8988T (cell line): ENCODE data around the gene ANKRD31.

Experiments
- DNase-seq: peaks from one replicate; pipeline ENCODE4 v3.0.0; 2011

ANKRD31 gene

DNA sequence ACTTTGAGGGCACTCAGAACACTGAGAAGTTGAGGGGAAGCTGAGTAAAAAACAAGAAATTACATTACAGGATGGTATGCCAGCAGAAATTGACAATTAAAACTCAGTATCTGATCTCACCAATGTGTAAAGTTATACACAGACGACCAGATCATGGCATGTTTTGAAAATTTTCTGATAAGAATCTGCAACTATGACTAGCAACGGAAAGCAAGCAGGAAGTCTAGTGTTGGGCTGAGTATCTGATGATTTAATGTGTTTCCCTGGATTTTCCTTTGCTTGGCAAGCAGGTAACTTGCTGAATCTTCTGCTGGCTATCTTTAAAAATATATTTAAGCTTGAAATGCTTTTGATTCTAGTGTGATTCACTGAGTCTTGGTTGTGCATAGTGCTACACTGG is 179.1 kb downstream of the ANKRD31 start:
- DNase-seq: no peak

DNA sequence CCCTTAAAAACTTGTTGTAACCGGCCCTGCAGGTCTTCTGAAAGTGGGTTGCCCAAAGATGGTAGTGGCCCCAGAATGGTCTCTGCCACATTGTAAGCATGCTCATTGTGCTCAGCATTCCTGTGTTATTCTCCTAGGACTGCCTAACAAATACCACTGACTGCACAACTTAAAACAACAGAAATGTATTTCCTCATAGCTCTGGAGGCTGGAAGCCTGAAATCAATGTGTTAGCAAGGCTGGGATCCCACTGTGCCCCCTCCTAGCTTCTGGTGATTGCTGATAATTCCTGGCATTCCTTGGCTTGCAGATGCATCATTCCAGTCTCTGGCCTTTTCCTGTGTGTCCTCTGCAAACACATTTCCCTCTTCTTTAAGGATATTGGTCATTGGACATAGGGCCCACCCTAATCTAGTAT is 180.9 kb downstream of the ANKRD31 start:
- peak; percentile 41 for DNase-seq

DNA sequence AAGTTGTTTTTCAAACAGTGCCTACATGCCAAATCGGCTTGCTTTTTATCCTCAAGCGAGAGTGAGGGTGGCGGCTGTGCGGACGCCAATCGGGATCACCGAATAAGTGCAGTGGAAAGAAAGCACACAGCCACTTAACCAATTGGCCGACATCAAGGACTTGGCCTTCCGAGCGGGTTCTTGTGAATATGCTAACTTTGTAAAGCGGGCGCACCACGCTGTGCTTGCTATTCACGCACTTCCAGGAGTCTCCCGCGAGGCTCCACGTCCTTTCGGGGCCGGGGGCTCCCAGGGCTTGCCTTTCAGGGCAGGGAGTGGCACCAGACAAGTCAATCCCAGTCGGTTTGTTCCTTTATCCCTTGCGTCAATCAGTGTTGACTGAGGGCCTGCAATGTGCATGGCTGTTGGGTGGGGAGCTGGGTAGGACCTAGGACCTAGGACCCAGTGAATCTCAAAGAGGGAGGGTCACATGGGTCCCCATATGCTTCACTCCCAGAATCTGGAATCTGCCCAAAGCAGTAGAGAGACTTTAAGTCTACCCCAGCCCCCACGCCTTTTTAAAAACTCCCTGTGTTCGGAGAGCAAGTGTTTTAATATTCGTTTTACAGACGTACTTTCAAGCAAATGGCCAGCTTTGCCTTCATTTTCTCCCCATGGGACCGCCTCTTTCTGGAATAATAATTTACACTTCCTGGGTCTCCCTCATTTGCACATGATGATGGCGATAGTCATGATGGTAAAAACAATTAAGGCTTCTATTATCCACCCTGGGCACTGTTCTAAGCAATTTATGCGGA is 182.3 kb downstream of the ANKRD31 start:
- no peak for DNase-seq

DNA sequence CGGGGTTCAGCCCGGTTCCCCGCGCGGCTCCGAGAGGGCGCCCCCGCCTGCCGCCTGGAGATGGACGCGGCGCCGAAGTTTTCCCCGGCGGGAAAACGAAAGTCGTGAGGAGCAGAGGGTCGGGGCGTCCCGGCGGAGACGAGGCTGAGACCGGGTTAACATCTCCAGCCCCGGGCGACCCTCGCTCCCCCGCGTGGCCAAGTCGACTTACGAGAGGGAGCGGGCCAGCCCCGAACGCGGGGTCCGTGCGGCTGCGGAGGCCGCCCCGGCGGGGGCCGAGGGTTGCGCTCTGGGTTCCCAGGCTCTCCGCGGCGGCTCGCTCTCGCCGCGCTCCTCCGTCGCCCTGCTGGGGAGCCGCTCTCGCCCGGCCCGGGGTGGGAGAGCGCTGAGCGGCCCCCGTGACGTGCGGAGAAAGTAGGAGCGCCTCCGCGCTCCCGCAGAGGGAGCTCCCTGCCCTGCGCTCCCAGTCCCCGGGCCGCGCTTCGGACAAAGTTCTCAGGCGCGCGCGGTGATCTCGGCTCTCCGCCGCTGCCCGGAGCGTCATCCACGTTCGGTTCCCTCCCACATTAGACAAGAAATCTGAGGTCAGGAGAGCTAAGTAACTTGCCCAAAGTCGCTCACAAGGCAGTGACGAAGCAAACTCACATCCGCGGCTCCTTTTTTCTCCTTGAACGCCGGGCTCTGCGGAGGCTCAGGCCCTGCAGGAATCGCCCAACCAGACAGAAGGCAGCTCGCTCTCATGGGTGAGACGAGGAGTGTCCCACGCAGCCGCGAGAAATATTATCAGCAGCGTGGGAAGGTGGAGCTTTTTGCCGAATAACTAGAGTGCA is 183.2 kb downstream of the ANKRD31 start:
- DNase-seq: peak; percentile 40

DNA sequence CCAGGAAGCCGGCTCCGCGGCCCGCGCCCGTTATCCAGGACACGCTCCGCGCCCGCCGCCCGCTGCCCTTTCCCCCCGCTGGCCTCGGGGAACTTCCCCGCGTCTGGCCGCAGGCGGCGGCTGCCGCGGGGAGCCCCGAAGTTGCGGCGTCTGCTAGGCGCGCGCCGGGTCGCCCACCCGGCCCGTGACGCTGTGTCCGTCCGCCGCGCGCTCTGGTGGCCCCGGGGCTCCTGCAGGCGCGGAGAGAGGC is 183.7 kb downstream of the ANKRD31 start:
- peak; percentile 17 for DNase-seq

DNA sequence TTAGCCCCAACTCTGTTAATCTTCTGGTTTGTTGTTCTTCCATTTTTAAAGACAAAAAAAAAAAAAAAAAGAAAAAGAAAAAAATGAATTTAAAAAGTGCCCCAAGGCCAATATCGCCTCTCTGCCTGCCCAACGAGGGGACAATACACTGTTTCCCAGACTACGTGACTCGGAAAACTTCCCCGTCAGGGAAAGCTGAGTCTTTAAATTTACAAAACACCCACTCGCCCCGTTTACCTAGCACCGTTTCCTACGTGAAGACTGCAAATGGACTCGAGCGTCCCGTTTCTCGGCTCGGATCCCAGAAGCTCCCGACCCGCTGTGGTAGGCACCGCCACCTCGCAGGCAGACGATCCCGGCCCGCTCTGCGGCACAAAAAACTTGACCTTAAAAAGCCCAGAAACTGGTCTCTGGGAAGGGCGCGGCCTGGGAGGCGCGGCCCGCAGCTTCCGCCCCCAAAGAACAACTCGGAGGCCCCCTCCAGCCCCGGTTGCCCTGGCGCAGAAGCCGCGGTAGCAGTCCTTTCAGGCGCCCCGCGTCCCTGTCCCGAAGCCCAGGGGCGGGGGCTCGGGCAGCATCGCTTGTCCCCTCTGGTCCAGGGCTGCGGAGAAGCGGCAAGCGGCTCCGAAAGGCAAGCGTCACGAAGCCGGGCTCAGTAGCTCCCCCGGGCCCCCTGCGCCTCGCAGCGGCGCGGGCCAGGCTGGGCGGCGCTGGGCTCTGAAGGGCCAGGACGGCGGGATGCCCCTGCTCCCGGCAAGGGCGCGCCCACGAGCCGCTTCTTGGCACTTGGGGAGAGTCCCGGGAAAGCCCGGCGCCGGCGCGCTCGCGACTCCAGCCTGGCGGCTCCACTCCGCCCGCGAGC is 184.3 kb downstream of the ANKRD31 start, which contains the start of gene GCNT4:
Gene GCNT4, minus strand, starts transcription at position 367 of the 862 bp plus-strand sequence. CDS start 22,521 bp downstream, outside the sequence.
- peak; percentile 37 for DNase-seq

- DNase-seq: no peak
Observed at GRCh38 chr5:75051217-75051751, 185.4 kb downstream of the ANKRD31 start.

DNA sequence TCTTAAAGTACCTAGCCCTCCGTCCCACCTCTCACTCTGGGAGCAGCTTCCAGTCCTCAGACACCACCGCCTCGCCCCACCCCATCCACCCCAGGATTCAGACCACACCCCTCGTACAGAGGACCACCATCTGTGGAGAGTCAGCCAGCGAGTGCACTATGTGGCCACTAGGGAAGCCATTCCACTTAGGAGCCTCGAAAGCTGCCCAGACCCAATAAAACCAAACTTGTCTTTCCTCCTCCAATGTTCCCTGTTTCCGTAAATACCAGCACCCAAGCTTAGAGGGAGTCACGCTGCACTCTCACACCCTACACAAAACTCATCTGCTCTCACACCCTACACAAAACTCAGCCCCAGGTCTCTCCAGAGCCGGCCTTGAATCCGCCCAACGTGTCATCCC is 186.3 kb downstream of the ANKRD31 start:
- DNase-seq: no peak

- peak; percentile 46 for DNase-seq
Observed at GRCh38 chr5:75049456-75050351, 187.0 kb downstream of the ANKRD31 start.

DNA sequence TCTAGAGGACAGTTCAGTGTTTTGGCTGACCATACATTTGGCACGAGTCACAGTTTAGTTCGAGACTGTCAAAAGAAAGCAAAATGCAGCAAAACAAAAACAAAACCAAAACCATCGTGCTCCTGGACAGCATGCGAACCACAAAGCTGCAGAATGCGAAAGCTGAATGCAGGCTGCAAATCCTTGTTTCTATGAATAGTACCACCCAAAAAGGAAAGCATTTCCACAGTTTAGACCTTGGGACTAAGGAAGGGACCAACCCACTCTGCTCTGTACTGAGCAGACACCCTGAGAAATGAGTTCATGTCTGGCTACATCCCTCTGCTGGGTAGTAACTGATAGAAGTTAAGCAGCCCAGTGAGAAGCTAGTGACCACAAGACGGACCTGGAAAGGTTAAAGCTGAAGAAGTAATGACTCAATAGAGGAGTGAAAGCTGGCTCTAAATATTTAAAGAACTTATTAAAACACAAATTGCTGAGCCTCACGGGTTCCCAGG is 188.2 kb downstream of the ANKRD31 start:
- DNase-seq: no peak

GRCh38 chr5:75047356-75047755 is 189.3 kb downstream of the ANKRD31 start:
- DNase-seq: no peak

DNA sequence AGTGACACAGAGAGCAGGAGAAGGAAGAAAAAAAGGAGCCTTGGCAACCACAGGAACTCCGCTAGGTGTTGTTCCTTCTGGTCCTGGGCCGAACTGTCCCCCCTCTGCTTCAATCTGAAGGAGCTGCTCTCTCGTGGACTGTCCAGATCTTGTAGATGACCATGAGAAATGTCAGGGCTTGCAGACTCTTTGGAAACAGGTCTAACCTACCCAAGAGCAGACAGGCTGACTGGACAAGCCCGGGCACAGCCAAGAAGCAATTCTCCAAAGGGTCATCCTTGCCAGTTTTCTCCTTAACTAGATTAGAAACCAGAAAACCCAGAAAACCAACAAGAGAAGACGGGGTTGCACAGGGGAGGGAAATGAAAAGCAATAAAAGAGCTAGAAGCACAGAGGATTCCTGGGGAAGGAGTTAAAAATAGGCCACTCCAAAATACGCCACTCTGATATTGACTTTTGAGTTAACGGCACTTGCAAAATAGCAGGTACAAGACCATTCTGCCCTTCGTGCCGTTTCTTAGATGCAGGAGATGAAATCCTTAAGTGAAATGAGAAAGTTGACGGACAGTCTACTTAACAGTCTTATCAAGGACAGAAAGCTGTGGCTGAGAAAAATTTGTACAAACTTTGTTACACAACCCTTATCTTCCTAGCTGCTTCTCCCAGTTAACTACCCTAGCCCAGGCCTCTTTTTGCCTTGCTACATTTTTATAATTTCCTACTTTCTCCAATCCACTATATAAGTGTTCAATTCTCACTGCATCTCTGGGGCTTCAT is 190.1 kb downstream of the ANKRD31 start:
- no peak for DNase-seq

DNA sequence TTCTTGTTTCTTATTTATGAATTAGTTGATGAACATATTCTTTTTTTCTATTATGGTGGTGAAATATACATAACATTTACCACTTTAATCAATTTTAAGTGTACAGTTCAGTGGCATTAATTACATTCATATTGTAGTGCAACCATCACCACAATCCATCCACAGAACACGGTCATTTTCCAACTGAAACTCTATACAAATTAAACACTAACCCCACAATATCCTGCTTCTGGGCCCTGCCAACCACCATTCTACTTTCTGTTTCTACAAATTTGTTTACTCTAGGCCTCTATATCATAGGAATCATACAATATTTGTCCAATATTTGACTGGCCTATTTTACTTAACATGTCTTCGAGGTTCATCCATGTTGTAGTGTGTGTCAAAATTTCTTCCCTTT is 191.6 kb downstream of the ANKRD31 start:
- DNase-seq: no peak

DNA sequence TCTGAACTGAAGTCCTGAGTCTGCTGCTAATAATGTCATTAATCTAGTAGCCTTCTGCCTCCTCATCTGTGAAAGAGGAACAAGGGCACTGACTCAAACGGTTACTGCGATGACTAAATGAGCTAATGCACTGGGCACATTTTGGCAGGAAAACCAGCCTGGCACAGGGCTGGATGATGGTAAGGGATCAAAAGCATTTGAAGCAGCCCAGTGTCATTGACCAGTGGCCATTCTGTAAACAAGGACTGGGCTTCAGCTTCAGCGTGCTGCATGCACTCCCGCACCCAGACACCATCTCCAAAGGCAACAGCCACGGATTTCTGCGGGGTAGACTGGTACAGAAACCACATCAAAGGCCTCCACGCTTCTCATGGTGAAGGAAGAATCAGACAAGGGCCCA is 192.3 kb downstream of the ANKRD31 start:
- DNase-seq: no peak

DNA sequence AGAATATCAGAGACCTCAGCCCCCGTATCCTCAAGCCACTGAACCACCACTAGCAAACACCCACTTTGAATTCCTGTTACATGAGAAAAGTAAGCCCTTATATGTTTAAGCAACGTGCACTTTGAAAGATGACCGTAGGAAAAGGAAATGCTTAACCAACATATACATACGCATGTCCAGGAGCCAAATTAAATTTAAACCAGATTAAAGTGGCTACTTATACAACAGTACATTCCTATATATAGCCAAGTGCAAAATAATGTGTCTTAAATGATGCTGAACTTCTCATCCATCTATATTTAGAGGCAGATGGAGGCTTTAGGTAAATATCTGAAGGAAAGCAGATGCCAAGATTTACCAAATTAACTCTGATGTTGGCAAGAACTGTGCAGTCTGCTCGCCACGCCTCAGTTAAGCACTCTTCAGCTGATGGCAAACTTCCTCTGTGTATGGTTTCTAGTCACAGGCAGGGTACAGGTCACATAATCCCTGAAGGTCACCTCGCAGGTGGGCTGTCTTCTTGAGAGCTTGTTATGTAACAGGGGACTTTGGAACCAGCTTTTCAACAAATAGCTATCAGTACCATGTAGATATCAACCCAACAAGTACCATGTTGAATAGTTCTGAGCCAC is 192.9 kb downstream of the ANKRD31 start:
- no peak for DNase-seq

DNA sequence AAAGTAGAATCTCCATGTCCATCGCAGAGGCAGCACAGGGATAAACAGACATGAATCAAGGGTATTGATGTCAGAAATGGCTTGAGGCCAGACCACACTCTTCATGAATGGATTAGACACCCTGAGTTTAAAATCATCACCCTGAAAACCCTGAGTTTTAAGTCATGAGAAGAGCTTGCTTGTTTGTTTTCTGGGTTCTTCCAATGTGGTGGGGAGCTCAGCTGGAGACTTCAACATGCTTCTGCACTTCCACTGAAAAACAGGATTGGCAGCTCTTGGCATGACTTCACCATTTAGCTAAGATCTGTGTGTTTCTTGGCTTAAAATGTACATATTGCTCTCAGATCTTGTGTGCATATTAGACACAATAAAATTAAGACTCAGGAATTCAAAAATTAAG is 194.2 kb downstream of the ANKRD31 start:
- no peak for DNase-seq

DNA sequence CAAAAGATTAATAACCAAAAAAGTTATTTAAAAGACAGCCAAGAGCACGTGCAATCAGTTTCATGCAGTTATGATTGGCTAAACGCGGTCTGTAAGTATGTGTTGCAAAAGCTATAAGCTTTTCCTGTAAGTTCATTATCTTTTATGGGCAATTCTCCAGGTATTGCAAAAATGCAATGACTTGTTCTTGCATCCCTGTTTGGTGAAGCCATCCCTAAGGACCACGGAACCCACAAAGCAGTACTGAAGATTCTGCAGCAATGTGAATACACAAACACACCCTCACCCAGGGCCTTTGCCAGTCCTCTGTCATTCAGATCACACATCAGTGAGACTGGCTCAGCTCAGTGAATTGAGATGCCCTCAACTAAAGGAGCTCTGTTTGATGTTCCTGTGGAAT is 195.7 kb downstream of the ANKRD31 start:
- DNase-seq: no peak

DNA sequence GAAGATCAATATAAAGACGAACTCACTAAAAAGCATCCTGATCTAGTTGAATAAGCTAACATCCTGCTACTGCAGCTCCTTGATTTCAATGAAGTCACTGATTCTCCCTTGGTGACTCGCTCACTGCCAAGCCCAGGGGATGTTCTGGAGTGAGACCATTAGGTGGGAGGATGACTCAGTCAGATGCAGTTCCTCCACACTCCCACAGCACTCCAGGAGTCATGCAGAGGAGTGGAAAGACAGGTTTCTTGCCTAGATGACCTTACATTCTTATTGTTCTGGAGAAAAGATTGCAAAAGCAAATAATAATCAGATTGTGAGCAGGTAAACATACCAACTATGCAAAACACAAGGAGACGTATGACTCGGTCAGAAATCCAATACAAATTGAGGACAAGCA is 199.6 kb downstream of the ANKRD31 start:
- peak; percentile 32 for DNase-seq

DNA sequence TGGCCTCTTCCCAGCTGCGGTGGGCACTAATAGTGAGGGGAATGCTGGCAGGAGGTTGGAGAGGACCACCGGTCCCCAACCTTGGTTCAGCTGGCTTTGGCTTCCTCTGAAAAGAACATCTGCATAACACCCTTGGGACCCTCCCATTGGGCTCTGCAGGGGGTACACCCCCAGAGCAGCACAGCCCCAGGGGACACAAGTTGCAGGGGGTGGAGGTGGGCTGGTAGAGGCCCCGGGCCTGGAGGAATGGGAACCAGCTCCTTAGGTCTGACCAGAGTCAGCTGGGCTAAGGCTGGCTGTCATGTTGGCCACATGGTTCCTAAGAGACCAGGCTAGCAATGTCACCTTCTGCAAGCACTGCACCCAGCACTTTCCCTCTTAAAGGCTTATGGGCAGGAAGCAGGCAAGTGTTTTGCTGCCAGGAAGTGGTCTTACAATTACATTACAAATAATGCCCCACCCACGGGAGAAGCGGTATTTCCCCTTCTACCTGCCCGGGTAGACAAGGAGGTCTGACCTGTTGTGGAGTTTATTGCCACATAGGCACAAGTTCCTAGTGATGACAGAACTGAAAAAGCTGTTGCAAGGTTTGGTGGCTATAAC is 202.4 kb downstream of the ANKRD31 start:
- no peak for DNase-seq

- no peak for DNase-seq
Observed at GRCh38 chr5:75031366-75031765, 205.3 kb downstream of the ANKRD31 start.
